ENCODE data around the gene WDR27.

- TF ChIP-seq CTCF (IDR thresholded peaks at IDR 0.05) (no peak), POLR2A (IDR thresholded peaks at IDR 0.05) (no peak)
Observed at GRCh38 chr6:169457762-169458161, 244.1 kb downstream of the WDR27 start.

Measured in prostate gland (tissue), 2 donors.